ENCODE results near the gene PASK. TPM values are rescaled to one million over a fixed set of nuclear protein-coding genes. Genes with fewer than 3 reads are reported as not detected.

PASK gene
- 57.6 and 90.9 TPM in 2 replicates for total RNA-seq (2011; cell fraction: chromatin; rRNA removed; ENCODE audit: low replicate concordance)
- 41.0 and 44.6 TPM in 2 replicates for total RNA-seq (2011; cell fraction: nucleolus; rRNA removed)
- total RNA-seq (2011; cell fraction: nucleoplasm; rRNA removed) = 47.5 and 53.5 TPM in 2 replicates
- total RNA-seq (2014; rRNA removed) = 8.6 and 17.1 TPM in 2 replicates
- 5.9 and 6.2 TPM in 2 replicates for total RNA-seq (2014; rRNA removed; fragmentation: Illumina TruSeq; extraction: Trizol)
- total RNA-seq (2015; rRNA removed; fragmentation: Illumina TruSeq; extraction: Trizol) = 8.8 and 10.1 TPM in 2 replicates
- total RNA-seq (2021) = 25.9 and 30.3 TPM in 2 replicates
- 10.9 and 11.6 TPM in 2 replicates for polyA plus RNA-seq (2011; rRNA removed)
- 9.6 and 11.2 TPM in 2 replicates for polyA plus RNA-seq (2011; cell fraction: cytosol; rRNA removed)
- polyA plus RNA-seq (2011; cell fraction: nucleus; rRNA removed) = 66.0 and 91.2 TPM in 2 replicates
- polyA plus RNA-seq (2012) = 12.7 and 13.4 TPM in 2 replicates
- polyA plus RNA-seq (2014; fragmentation: Illumina TruSeq; extraction: Trizol) = 9.9 and 11.5 TPM in 2 replicates
- polyA plus RNA-seq (2014; fragmentation: Nextera tagmentation; extraction: Ambion mirVana) = 1 to 10 TPM; 1.5 to 2.6 TPM
- 16.3 and 20.2 TPM in 2 replicates for polyA plus RNA-seq (2014; rRNA removed)
- 8.9 and 13.6 TPM in 2 replicates for polyA minus RNA-seq (2011; rRNA and poly(A)+ RNA removed)
- polyA minus RNA-seq (2011; cell fraction: cytosol; rRNA and poly(A)+ RNA removed) = 8.2 and 12.7 TPM in 2 replicates
- polyA minus RNA-seq (2011; cell fraction: nucleus; rRNA and poly(A)+ RNA removed) = 17.2 and 27.9 TPM in 2 replicates
- percentile 55 among the genes with signal in this experiment for Bru-seq, nascent RNA
- BruChase-seq, experiment 1, labeled RNA remaining after a 2-hour chase = percentile 55 among the genes with signal in this experiment
- percentile 64 among the genes with signal in this experiment for BruChase-seq, experiment 2, labeled RNA remaining after a 6-hour chase
- long read RNA-seq, experiment 1, full-length matches to known transcripts = 15 of 45 reads
- long read RNA-seq, experiment 1, partial matches to known transcripts = 16 of 45 reads
- long read RNA-seq, experiment 1, other reads (novel, unspliced or antisense) = 14 of 45 reads
- long read RNA-seq, experiment 2, full-length matches to known transcripts = 1 of 7 reads
- long read RNA-seq, experiment 2, partial matches to known transcripts = 5 of 7 reads
- long read RNA-seq, experiment 2, other reads (novel, unspliced or antisense) = 1 of 7 reads
- long read RNA-seq, experiment 3, partial matches to known transcripts = 1 of 2 reads
- long read RNA-seq, experiment 3, other reads (novel, unspliced or antisense) = 1 of 2 reads

DNA sequence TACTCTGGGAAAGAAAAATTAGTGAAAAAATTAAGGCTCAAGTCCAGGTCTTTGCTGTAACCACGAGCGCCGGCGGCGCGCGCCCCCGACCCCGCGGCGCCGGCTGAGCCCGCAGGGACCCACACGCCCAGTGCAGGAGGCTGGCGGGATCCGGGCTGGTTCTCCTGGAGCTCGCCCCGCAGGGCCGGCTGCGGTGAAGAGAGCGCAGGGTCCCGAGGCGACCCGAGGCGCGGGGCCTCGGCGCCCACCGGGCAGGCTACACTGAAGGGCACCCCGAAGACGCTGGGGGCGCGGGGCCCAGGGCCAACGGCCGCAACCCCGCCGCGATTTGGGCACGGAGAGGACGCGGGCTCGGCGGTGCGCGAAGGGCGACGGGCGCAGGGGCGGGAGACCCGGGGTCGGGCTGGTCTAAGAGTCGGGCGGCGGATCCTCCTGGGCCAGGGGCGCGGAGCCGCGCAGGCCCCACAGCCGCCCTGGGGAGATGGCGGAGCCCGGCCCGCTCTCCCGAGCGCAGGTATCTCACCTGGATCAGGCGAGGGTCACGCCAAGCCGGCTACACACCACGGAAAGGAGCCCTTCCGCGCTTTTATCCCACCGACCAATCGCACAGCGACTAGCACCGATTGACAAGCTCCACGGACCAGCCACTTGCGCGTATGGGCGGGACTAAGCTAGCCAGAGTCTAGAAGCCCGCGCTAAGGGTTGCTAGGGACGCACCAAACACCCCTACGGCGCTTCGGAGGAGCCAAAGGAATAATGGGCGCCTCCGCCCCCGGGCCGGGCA, at the start of gene PASK:
PASK (minus strand) TSS at position 582 of the 784 bp plus-strand sequence. CDS start 6,440 bp downstream, outside the sequence.
- Histone ChIP-seq H3K36me3 (ENCODE audit: control insufficient read depth, insufficient read depth, low read length) (peaks cover 10% of the 10 kb centered on the region; the same call in 2 of the 3 replicates), H3K4me3 (peak within 1 kb of the TSS; percentile 98), H3K9me1 (ENCODE audit: control insufficient read depth, insufficient read depth, low read length) (no peaks in the 10 kb centered on the region), H3K9me3 (replicated peaks; ENCODE audit: control insufficient read depth, insufficient read depth, low read depth, low read length) (no peaks in the 10 kb centered on the region), H4K20me1 (replicated peaks; ENCODE audit: control insufficient read depth, insufficient read depth, low read length) (no peaks in the 10 kb centered on the region), H2AFZ (ENCODE audit: low read depth, low read length) (peak within 1 kb of the TSS; percentile 93), H3K79me2 (ENCODE audit: control insufficient read depth, insufficient read depth, low read length) (peaks cover 25% of the 10 kb centered on the region), H3K4me1 (replicated peaks in 1 of 2; ENCODE audit: control insufficient read depth in 2 of 2, insufficient read depth in 2 of 2, low read length in 2 of 2) (peaks cover 14 to 26% of the 10 kb centered on the region in 2 experiments; a peak in 4 of 5 replicates), H3K27ac (ENCODE audit: extremely low read depth, low read depth, low read length) (peak within 1 kb of the TSS; percentile 58), H3K27me3 (ENCODE audit: control insufficient read depth in 2 of 2, insufficient read depth in 2 of 2, low read length in 2 of 2) (no peaks in the 10 kb centered on the region), H3K4me2 (ENCODE audit: insufficient read depth, low read length) (peak within 1 kb of the TSS; percentile 91), H3K9ac (ENCODE audit: insufficient read depth in 1 of 2, low read depth in 2 of 2, low read length in 2 of 2) (peak within 1 kb of the TSS; percentile 67 to 87)
- 1% methylated on average over 48 of the region's 88 CpGs for WGBS (ENCODE audit: insufficient coverage, low coverage, missing lambda C conversion rate)
- BruUV-seq (replicated peaks) = no TSS peak
- FAIRE-seq (peak; percentile 93), ATAC-seq (peak; percentile 94), DNase-seq (ENCODE audit: extremely low read depth in 1 of 4, low spot score in 3 of 4) (peak; percentile 76 to 94 (median 84))
- intact Hi-C loops (cut with micrococcal nuclease) = no loop called here
- ChIA-PET CTCF (ENCODE audit: low intra/inter-chr PET ratio) (no interaction called here), POLR2A (interaction anchor here (0.6 to 1.3 kb wide), 4 partner anchors 11 to 552 kb away, joined by 3 to 4 read pairs (median 3); no protein-coding TSS in a partner anchor)
- in situ Hi-C loops (cut with MboI) = no loop called here
- TF ChIP-seq MIER1 (IDR thresholded peaks at IDR 0.05; ENCODE audit: low read depth) (no peak), SRSF9 (IDR thresholded peaks at IDR 0.05; ENCODE audit: borderline replicate concordance, low read depth, low read length) (no peak), ZNF354B (CRISPR knock-in tag; IDR thresholded peaks at IDR 0.05) (no peak), SIRT6 (IDR thresholded peaks at IDR 0.05; ENCODE audit: low read depth, low read length) (no peak)
- TF ChIP-seq, protein P1, sequence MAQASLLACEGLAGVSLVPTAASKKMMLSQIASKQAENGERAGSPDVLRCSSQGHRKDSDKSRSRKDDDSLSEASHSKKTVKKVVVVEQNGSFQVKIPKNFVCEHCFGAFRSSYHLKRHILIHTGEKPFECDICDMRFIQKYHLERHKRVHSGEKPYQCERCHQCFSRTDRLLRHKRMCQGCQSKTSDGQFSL (CRISPR knock-in tag; IDR thresholded peaks at IDR 0.05) = no peak
- TF ChIP-seq, protein P1 (tag; IDR thresholded peaks at IDR 0.05) = no peak
- TF ChIP-seq, protein P2, sequence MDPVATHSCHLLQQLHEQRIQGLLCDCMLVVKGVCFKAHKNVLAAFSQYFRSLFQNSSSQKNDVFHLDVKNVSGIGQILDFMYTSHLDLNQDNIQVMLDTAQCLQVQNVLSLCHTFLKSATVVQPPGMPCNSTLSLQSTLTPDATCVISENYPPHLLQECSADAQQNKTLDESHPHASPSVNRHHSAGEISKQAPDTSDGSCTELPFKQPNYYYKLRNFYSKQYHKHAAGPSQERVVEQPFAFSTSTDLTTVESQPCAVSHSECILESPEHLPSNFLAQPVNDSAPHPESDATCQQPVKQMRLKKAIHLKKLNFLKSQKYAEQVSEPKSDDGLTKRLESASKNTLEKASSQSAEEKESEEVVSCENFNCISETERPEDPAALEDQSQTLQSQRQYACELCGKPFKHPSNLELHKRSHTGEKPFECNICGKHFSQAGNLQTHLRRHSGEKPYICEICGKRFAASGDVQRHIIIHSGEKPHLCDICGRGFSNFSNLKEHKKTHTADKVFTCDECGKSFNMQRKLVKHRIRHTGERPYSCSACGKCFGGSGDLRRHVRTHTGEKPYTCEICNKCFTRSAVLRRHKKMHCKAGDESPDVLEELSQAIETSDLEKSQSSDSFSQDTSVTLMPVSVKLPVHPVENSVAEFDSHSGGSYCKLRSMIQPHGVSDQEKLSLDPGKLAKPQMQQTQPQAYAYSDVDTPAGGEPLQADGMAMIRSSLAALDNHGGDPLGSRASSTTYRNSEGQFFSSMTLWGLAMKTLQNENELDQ (CRISPR knock-in tag; IDR thresholded peaks at IDR 0.05; ENCODE audit: borderline replicate concordance) = no peak
